HuH-7 (cell line): ENCODE results near the gene HS6ST2.

Experiments
- DNase-seq: peaks from one replicate; pipeline ENCODE4 v3.0.0; 2011; ENCODE audit warnings: low spot score

Gene HS6ST2

GRCh38 chrX:132614297-132614696 lies 344.1 kb downstream of the HS6ST2 start:
- no peak for DNase-seq

DNA sequence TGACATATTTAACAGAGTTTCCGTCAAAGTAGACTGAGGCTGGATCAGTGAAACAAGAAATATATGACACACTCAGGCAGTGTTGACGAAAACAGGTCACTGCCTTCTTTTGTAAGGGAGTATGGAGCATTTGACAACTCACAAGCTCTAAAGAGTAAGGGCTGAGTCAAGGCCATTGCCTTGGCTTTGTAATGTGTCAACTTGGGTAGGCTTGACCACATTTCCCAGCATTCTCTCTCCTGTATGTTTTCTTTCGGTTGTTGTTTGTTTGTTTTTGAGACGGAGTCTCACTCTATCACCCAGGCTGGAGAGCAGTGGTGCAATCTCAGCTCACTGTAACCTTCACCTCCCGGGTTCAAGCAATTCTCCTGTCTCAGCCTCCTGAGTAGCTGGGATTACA lies 344.6 kb downstream of the HS6ST2 start:
- no peak for DNase-seq

DNA sequence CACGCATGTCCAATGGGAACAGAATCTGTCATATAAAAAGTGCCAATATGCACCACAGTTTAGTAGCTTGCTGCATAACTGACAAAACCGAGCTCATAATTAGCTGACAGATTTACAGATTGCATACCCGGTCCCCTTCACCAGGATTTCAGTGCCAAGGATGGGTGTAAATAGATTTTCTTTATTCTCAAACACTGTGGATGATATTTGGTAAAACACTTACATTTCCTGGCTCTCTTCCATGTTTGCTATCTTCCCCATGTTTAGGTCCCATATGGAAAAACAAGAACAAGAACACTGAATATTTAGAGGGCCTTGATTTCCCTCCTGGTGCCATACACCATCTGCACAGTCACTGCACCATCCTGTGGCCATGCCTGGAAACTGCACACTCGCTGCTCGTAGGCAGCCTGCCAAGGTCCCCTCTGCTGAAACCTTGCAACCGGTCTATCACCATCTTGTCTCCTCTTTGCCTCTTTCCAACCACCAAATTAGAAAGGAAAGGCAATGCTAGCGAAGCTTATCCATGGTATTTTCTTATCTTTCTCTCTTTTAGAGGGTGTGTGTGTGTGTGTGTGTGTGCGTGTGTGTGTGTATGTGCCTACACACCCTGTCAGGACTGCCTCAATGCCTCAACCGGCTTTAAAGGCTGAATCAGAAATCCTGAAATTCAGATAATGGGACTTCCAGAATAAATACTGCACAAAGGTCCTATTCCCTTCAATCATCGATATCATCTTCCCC lies 345.4 kb downstream of the HS6ST2 start:
- DNase-seq: peak; percentile 26

GRCh38 chrX:132610536-132610935 lies 347.9 kb downstream of the HS6ST2 start:
- DNase-seq: no peak

- no peak for DNase-seq
These were observed 349.0 kb downstream of the HS6ST2 start for GRCh38 chrX:132609362-132609848.

DNA sequence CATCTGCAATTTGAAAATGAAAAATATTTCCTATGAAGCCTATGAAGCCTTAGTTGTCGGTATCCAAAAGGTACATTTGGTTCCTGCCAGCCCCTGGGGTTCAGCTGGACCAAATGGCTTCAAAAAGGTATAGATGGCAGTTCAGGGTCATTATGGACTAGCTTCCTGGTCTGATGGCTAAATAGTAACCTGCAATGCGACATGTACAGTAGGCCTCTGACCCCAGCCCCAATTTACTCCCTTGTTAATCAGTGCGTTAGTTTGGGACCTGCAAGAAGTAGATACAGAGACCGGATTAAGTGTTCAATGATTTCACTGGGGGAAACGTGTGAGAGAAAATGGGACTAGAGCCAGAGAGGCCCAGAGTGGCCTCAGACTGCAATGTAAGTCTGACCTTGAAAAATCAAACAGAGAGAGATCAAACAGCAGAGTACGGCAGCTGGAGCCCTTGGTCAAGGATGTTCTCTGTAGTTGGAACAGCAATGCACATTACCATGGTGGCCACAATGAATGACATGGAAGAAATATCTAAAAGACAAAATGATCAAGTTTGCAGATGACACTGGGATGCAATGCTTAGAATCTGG lies 354.6 kb downstream of the HS6ST2 start:
- DNase-seq: no peak

DNA sequence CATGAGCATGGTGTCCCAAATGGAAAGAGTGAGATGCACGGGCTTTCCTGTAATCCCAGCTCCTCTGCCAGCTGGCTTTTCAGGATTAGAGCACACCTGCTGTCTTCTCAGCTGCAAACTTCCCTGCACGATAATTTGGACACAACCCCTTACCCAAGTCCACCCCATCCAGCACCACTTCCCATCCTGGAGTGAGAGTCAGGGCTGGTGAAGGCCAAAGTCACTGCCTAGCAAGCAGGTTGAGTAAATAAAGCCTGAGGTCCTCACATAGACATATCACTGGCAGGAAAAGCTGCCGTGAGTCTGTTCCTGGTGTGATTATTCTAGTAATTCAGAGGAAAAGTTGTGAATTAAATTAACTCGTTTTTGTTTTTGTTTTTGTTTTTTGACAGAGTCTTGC lies 355.7 kb downstream of the HS6ST2 start:
- no peak for DNase-seq

- no peak for DNase-seq
These were observed 363.4 kb downstream of the HS6ST2 start for GRCh38 chrX:132594999-132595398.

DNA sequence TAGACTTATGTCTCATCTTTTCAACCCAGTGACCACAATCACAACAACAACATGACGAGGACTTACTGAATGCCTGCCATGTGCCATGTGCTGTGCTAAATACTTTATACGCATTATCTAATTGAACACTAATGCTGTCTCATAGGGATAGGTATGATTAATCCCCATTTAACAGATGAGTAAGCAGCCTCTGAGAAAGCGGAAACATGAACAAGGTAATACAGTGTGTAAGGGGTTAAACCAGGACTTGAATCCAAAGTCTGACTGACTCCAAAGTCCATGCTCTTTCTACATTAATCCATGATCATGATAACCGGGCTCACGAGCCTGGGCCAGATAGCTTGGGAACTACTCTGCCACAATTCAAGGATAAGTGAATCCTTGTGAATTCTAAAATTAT lies 364.3 kb downstream of the HS6ST2 start:
- DNase-seq: no peak

- no peak for DNase-seq
These were observed 365.5 kb downstream of the HS6ST2 start for GRCh38 chrX:132592880-132593279.

DNA sequence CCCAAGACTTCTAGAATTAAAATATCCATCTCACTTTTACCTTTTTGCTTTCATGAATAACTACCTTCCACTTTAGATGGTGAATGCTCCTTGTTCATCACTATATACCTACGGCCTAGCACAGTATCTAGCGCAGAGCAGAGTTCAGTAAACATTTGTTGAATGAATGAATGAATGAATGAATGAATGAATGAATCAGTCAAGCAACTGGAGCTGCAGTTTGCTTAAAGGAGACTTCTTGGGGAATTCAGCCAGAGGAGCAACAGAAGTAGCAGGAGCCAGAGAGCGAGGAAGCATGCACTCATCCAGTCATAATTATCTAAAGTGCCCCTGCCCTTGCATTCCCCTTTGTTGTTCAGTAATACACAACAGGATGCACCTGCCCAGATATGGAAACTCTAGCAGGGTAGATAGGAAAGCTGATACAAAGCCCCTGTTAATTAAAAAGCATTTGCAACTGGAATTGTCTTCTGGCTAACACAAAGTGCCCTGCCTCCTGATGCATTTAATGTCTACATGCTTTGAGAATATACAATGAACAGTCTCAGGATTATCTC lies 366.6 kb downstream of the HS6ST2 start:
- no peak for DNase-seq

DNA sequence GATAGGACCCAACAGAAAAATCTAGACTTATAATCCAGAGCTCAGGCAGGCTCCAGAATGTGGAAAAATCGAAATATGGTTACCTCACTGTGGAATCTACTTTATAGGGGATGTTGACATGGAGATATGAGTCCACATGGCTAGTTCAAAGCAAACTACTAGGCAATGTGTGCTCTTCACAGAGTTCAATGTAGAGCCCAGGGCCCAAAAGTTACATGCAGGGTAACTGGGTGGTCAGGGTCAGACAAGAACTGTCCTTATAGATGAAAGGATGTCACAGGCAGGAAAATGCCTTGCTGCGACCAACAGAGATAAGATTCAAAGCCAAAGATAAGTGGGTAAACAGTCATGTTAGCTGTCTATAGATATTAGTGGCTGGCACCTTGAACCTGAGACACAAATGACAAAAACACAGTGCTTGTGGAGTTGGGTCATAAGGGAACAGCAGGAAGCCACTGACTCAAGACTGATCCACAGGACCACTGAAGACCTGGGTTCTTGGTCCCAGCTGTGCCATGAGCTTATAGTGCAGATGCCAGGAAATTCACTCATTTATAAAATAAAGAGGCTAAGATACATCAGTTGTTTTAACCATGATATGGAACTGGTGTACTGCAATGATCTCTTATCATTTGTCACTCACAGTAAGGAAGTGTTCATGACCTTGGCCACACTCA lies 367.9 kb downstream of the HS6ST2 start:
- no peak for DNase-seq

- no peak for DNase-seq
These were observed 373.5 kb downstream of the HS6ST2 start for GRCh38 chrX:132584936-132585335.

DNA sequence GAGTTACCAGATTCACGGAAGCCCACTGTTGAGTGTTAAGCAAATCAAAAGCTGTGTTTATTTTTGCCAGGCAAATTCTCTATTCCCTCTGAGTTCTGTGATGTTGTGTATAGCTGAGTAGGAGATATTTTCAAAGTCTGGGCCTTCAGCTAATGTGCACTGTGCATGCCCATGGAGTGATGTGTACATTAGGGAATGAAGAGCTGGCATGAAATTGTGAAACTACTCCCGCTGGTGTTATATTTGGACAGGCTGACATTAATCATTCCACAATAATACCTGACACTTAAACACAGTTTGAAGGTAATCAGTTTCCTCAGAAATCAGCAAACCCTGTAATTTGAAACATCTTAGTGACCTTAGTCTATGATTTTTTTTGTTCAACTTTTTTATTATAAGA lies 381.5 kb downstream of the HS6ST2 start:
- DNase-seq: no peak
